ENCODE results near the gene PPP6R2. TPM values are rescaled to one million over a fixed set of nuclear protein-coding genes. Genes with fewer than 3 reads are reported as not detected.

PPP6R2 gene
- total and polyA plus RNA-seq, 2 of the 8 experiments (the other 6 are each of a cell fraction or from before 2014, with no cell fraction given): 25.0 to 32.2 TPM

DNA sequence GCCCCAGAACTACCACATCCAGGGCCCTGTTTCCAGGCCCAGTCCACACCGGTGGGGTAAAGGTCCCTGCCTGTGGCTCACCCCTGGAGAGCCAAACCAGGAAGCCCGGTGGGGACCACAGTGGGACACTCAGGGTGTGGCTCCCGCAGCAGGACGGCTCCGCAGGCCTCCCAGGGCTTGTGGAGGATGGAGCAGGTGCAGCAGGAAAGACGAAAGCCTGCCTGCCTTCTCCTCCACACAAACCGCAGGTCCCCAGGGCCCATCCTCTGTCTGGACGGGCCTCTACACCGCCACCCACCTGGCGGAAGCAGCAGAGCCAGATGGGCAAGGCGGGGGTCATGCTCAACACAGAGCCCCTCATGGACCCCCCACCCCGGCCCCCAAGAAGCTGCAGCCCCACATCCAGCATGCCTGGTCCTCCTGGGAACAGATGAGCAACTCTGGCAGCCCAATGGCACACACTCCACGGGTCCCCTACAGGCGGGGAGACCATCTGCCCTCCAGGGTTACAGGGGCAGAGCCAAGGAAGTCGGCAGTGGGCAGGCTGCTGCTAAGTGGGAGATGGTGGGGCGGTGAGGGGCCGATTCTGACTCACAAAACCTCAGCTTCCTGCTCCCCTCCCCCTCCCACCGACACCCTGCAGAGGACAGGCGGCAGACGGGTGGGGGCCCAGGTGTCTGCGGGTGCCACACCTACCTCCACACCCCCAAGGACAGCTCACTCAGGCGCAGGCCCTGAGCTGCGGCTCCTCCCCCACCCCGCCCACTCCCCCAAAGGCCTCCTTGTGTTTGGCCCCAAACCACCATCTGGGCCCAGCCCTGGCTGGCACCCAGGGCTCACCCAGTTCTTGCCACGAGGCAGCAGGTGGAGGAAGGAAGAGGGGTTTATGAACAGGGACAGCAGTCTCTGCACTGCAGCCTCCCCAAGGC, 126.5 kb downstream of the PPP6R2 start:
- 62% methylated on average over 19 of the region's 25 CpGs; no CpG with 5 or more reads in 1 of the 2 experiments for WGBS, 2 experiments (ENCODE audit: extremely low coverage in 1 of 2, insufficient coverage in 1 of 2, insufficient read length in 1 of 2, insufficient replicate concordance in 2 of 2, low coverage in 1 of 2, low lambda C conversion rate in 2 of 2, missing lambda C conversion rate in 1 of 2)

More for the DNA sequence above, 126.5 kb downstream of the PPP6R2 start:
- Histone ChIP-seq H3K4me3 (ENCODE audit: extremely low read depth in 1 of 4, insufficient read depth in 2 of 4, low read depth in 3 of 4, low read length in 4 of 4) (no peak overlapping the region), H3K23ac (ENCODE audit: insufficient read length) (no peak overlapping the region), H3K9ac (replicated peaks in 1 of 4; ENCODE audit: extremely low read depth in 1 of 4, low read depth in 3 of 4, low read length in 3 of 4) (no peak overlapping the region), H3K4ac (replicated peaks; ENCODE audit: insufficient read length, low read depth, low read length) (peak overlapping the region; percentile 78), H4K8ac (ENCODE audit: extremely low read depth, insufficient read depth, low read length) (peak overlapping the region; percentile 18; the same call in 1 of the 2 replicates), H3K4me1 (replicated peaks in 1 of 4; ENCODE audit: control insufficient read depth in 3 of 4, insufficient read depth in 4 of 4, low read length in 3 of 4) (peaks cover 0 to 22% (median 13%) of the 10 kb centered on the region in 4 experiments; a peak in 6 of 7 replicates), H3K4me2 (ENCODE audit: insufficient read depth in 1 of 2, low read depth in 2 of 2, low read length in 2 of 2) (peak overlapping the region in 1 of 2 experiments; percentile 47; a peak in 1 of 4 replicates), H3K27me3 (replicated peaks in 1 of 4; ENCODE audit: control insufficient read depth in 3 of 4, extremely low read depth in 1 of 4, insufficient read depth in 3 of 4, low read length in 3 of 4) (no peaks in the 10 kb centered on the region; a peak in 1 of 7 replicates), H3K9me3 (ENCODE audit: insufficient read depth in 2 of 2, low read depth in 1 of 2, low read length in 1 of 2) (no peaks in the 10 kb centered on the region), H2BK120ac (replicated peaks; ENCODE audit: low read depth, low read length) (no peak overlapping the region), H2BK12ac (ENCODE audit: low read depth, low read length) (peak overlapping the region; percentile 39; the same call in 1 of the 2 replicates), H3K36me3 (ENCODE audit: control insufficient read depth in 2 of 4, insufficient read depth in 4 of 4, low read length in 3 of 4) (peaks cover 15 to 28% (median 25%) of the 10 kb centered on the region in 4 experiments), H4K5ac (ENCODE audit: insufficient read length, low read depth, low read length) (no peak overlapping the region), H2AK5ac (ENCODE audit: low read depth, low read length) (no peak overlapping the region), H3K79me2 (ENCODE audit: control insufficient read depth in 1 of 2, insufficient read depth in 2 of 2, low read length in 2 of 2) (peaks cover 0 to 59% of the 10 kb centered on the region in 2 experiments; a peak in 3 of 4 replicates), H3K27ac (ENCODE audit: low read depth, low read length) (no peak overlapping the region; the same call in 1 of the 2 replicates), H3K79me1 (ENCODE audit: low read depth, low read length) (peaks cover 34% of the 10 kb centered on the region), H3K23me2 (ENCODE audit: low read depth, low read length) (peaks cover 5% of the 10 kb centered on the region; the same call in 1 of the 2 replicates), H3K14ac (ENCODE audit: insufficient read length) (no peak overlapping the region), H2BK15ac (ENCODE audit: low read length) (0 out of 2 replicates have a peak overlapping the region, but pooled peaks have one; percentile 46), H2AFZ (ENCODE audit: low read length) (no peak overlapping the region), H2BK20ac (ENCODE audit: low read length) (no peak overlapping the region), H2BK5ac (ENCODE audit: low read depth, low read length) (peak overlapping the region; percentile 71; the same call in 1 of the 2 replicates), H4K91ac (replicated peaks; ENCODE audit: insufficient read length, low read length) (peak overlapping the region; percentile 55), H3K18ac (ENCODE audit: extremely low read depth, low read length) (no peak overlapping the region; the same call in none of the 2 replicates), H3K56ac (replicated peaks; ENCODE audit: insufficient read length, low read depth, low read length) (no peak overlapping the region), H4K20me1 (replicated peaks in 1 of 2; ENCODE audit: control insufficient read depth in 1 of 2, insufficient read depth in 2 of 2, low read length in 2 of 2) (peaks cover 41 to 64% of the 10 kb centered on the region in 2 experiments)
- TF ChIP-seq GABPA (IDR thresholded peaks at IDR 0.05; ENCODE audit: borderline replicate concordance, insufficient read depth, low read length): peak; percentile 19; the same call in 1 of the 2 replicates
- no peak for TF ChIP-seq SP4 (IDR thresholded peaks at IDR 0.05; ENCODE audit: low read length)
- no peak for FAIRE-seq
- ChIA-PET POLR2A (ENCODE audit: partially characterized antibody) (interaction anchor here (0.7 to 2.8 kb wide), 9 partner anchors 10 to 162 kb away, joined by 3 to 8 read pairs (median 3); partner anchors contain the start of genes LMF2 and PLXNB2), CTCF (ENCODE audit: partially characterized antibody) (interaction anchor here (1.1 to 9.1 kb wide), 9 partner anchors 10 to 70 kb away, joined by 3 to 60 read pairs (median 4); no protein-coding TSS in a partner anchor)
- peak in 1 of 2 experiments; percentile 57 for DNase-seq (ENCODE audit: low read depth in 1 of 2, low spot score in 2 of 2)
